HepG2 (cell line): ENCODE results near the gene FUT3. TPM values are rescaled to one million over a fixed set of nuclear protein-coding genes. Genes with fewer than 3 reads are reported as not detected.

ENCODE experiments used
- GPN1 ChIP-seq: sonication (generic); formaldehyde crosslinking; IDR thresholded peaks from 2 replicates; pipeline ENCODE4 v1.5.1; 2020; ENCODE audit warnings: missing genetic modification reagents, borderline replicate concordance
- HDAC1 ChIP-seq: sonication (generic); formaldehyde crosslinking; IDR thresholded peaks from 2 replicates; pipeline ENCODE4 v1.5.1; 2020; ENCODE audit warnings: mild to moderate bottlenecking, missing genetic modification reagents
- HMG20B ChIP-seq: conservative IDR thresholded peaks from 2 replicates; pipeline ENCODE4 v1.6.1; 2016; ENCODE audit warnings: missing genetic modification reagents, missing compliant biosample characterization
- HNF4G ChIP-seq, 2 experiments: sonication (generic) in 1 of 2; formaldehyde crosslinking in 1 of 2; IDR thresholded peaks; 2 replicates each; pipeline versions ENCODE4 v1.4.0 to v1.6.1; 2011 to 2020; ENCODE audit warnings: borderline replicate concordance in 2 of 2, low read depth in 2 of 2, mild to moderate bottlenecking in 2 of 2, low read length in 1 of 2, missing genetic modification reagents in 1 of 2, moderate library complexity in 1 of 2
- NFIB ChIP-seq: sonication (generic); formaldehyde crosslinking; IDR thresholded peaks from 2 replicates; pipeline ENCODE4 v1.9.0; 2021; ENCODE audit warnings: missing genetic modification reagents, mild to moderate bottlenecking, borderline replicate concordance
- NONO ChIP-seq, 2 experiments: fragments of 450-650 bp in 1 of 2; sonication (generic) in 1 of 2; formaldehyde crosslinking in 1 of 2; IDR thresholded peaks in 1 of 2; conservative IDR thresholded peaks in 1 of 2; 2 replicates each; pipeline versions ENCODE4 v1.6.1 to v1.8.0; 2017 to 2022; ENCODE audit warnings: mild to moderate bottlenecking in 1 of 2, missing genetic modification reagents in 1 of 2, moderate library complexity in 1 of 2
- PHF8 ChIP-seq: sonication (generic); formaldehyde crosslinking; IDR thresholded peaks from 2 replicates; pipeline ENCODE4 v1.5.0; 2020; ENCODE audit warnings: missing genetic modification reagents
- POGZ ChIP-seq: sonication (generic); formaldehyde crosslinking; IDR thresholded peaks from 2 replicates; pipeline ENCODE4 v1.4.0; 2020; ENCODE audit warnings: mild to moderate bottlenecking, missing genetic modification reagents
- SRSF4 ChIP-seq: fragments of 200-400 bp; formaldehyde crosslinking; IDR thresholded peaks from one replicate; pipeline ENCODE4 v1.6.1; 2018; ENCODE audit warnings: mild to moderate bottlenecking, low read depth, low read length, moderate library complexity; ENCODE audit not compliant: poor library complexity, severe bottlenecking
- TAF15 ChIP-seq: fragments of 200-400 bp; formaldehyde crosslinking; IDR thresholded peaks from one replicate; pipeline ENCODE4 v1.6.1; 2018; ENCODE audit warnings: mild to moderate bottlenecking, low read depth, low read length; ENCODE audit not compliant: poor library complexity, severe bottlenecking
- UBTF ChIP-seq: sonication (generic); formaldehyde crosslinking; IDR thresholded peaks from 2 replicates; pipeline ENCODE4 v1.4.0; 2020; ENCODE audit warnings: mild to moderate bottlenecking, missing genetic modification reagents
- ZNF160 ChIP-seq: sonication (generic); formaldehyde crosslinking; IDR thresholded peaks from 2 replicates; pipeline ENCODE4 v1.8.0; 2022; ENCODE audit warnings: mild to moderate bottlenecking, inconsistent platforms, missing genetic modification reagents
- ZNF235 ChIP-seq: sonication (generic); formaldehyde crosslinking; IDR thresholded peaks from 2 replicates; pipeline ENCODE4 v1.8.1; 2023; ENCODE audit warnings: mild to moderate bottlenecking, missing genetic modification reagents, borderline replicate concordance
- ZNF33B ChIP-seq: sonication (generic); formaldehyde crosslinking; IDR thresholded peaks from 2 replicates; pipeline ENCODE4 v1.5.1; 2020; ENCODE audit warnings: mild to moderate bottlenecking, missing genetic modification reagents
- ZNF350 ChIP-seq: sonication (generic); formaldehyde crosslinking; IDR thresholded peaks from 2 replicates; pipeline ENCODE4 v1.4.0; 2020; ENCODE audit warnings: mild to moderate bottlenecking, low read depth, missing genetic modification reagents, borderline replicate concordance
- ZNF597 ChIP-seq: sonication (generic); formaldehyde crosslinking; IDR thresholded peaks from 2 replicates; pipeline ENCODE4 v1.5.0; 2020; ENCODE audit warnings: missing genetic modification reagents
- ZNF607 ChIP-seq: sonication (generic); formaldehyde crosslinking; IDR thresholded peaks from 2 replicates; pipeline ENCODE4 v1.5.1; 2020; ENCODE audit warnings: missing genetic modification reagents, mild to moderate bottlenecking, borderline replicate concordance
- ZNF646 ChIP-seq: sonication (generic); formaldehyde crosslinking; IDR thresholded peaks from 2 replicates; pipeline ENCODE4 v1.9.0; 2021; ENCODE audit warnings: mild to moderate bottlenecking, missing genetic modification reagents
- ZNF816 ChIP-seq: sonication (generic); formaldehyde crosslinking; IDR thresholded peaks from 2 replicates; pipeline ENCODE4 v1.8.0; 2022; ENCODE audit warnings: missing genetic modification reagents, mild to moderate bottlenecking, borderline replicate concordance
- polyA plus RNA-seq, 8 experiments: library from polyadenylated mRNA; depleted of rRNA in 3 of 8; stranded (reverse) in 7 of 8; unstranded in 1 of 8; fragments of >200 nt; fragmentation: Illumina TruSeq in 4 of 8; extraction: Trizol in 4 of 8; gene quantifications; 2 replicates each; pipeline versions ENCODE4 v1.2.1 to v1.2.3, GENCODE V29; 2011 to 2016; ENCODE audit warnings: low read depth in 4 of 8, missing spikeins in 1 of 8, mixed read lengths in 1 of 8; ENCODE audit not compliant: insufficient read depth in 1 of 8
- total RNA-seq, 5 experiments: library from RNA; depleted of rRNA; stranded (reverse); fragments of >200 nt; fragmentation: Illumina TruSeq; extraction: Trizol; gene quantifications; 2 replicates each; pipeline ENCODE4 v1.2.3, GENCODE V29; 2016; ENCODE audit warnings: low read depth in 1 of 5

Gene FUT3
- total and polyA plus RNA-seq, 2 of the 13 experiments (the other 11 are each of a cell fraction or from before 2014, with no cell fraction given): 0.53 to 1.1 TPM

- TF ChIP-seq ZNF160 (CRISPR knock-in tag) (no peak), POGZ (CRISPR knock-in tag) (peak; percentile 89), ZNF235 (CRISPR knock-in tag) (no peak), HDAC1 (CRISPR knock-in tag) (peak; percentile 86), TAF15 (no peak), ZNF816 (CRISPR knock-in tag) (no peak), ZNF350 (CRISPR knock-in tag) (peak; percentile 88), GPN1 (CRISPR knock-in tag) (no peak), NFIB (no peak), ZNF33B (CRISPR knock-in tag) (0 out of 2 replicates have a peak, but pooled peaks have one; percentile 38), ZNF607 (no peak), NONO (IDR thresholded peaks at IDR 0.05) (no peak), NONO (CRISPR knock-in tag; conservative IDR thresholded peaks at IDR 0.05) (peak; percentile 87), ZNF646 (CRISPR knock-in tag) (peak; percentile 53; the same call in 1 of the 2 replicates), HNF4G (IDR thresholded peaks at IDR 0.05; ENCODE audit: borderline replicate concordance, low read depth, low read length) (peak; percentile 94), HNF4G (CRISPR knock-in tag; IDR thresholded peaks at IDR 0.05; ENCODE audit: borderline replicate concordance, low read depth) (peak; percentile 99), PHF8 (0 out of 2 replicates have a peak, but pooled peaks have one; percentile 37), HMG20B (CRISPR knock-in tag) (peak; percentile 81; the same call in 1 of the 2 replicates), SRSF4 (no peak), ZNF597 (no peak), UBTF (CRISPR knock-in tag) (peak; percentile 48; the same call in 1 of the 2 replicates)
These were observed 19.7 kb upstream of the FUT3 start (continued) for GRCh38 chr19:5870986-5871394.
